HepG2 (cell line): ENCODE measurements around the gene CAMK2G. TPM values are rescaled to one million over a fixed set of nuclear protein-coding genes. Genes with fewer than 3 reads are reported as not detected.

Source experiments
- AGO2 ChIP-seq: fragments of 200-400 bp; formaldehyde crosslinking; optimal IDR thresholded peaks from 2 replicates; pipeline ENCODE3; 2017; ENCODE audit warnings: mild to moderate bottlenecking, low read depth, low read length, moderate library complexity
- CBX5 ChIP-seq: sonication (generic); formaldehyde crosslinking; IDR thresholded peaks from 2 replicates; pipeline ENCODE4 v1.4.0; 2020; ENCODE audit warnings: missing genetic modification reagents, borderline replicate concordance
- ETV5 ChIP-seq: IDR thresholded peaks from 2 replicates; pipeline ENCODE4 v1.6.1; 2018; ENCODE audit warnings: missing biosample characterization, missing genetic modification reagents, inconsistent platforms, borderline replicate concordance
- MXD4 ChIP-seq: IDR thresholded peaks from 2 replicates; pipeline ENCODE4 v1.6.1; 2016; ENCODE audit warnings: mild to moderate bottlenecking, missing biosample characterization, missing genetic modification reagents
- NCOA2 ChIP-seq: sonication (generic); formaldehyde crosslinking; IDR thresholded peaks from 2 replicates; pipeline ENCODE4 v1.8.0; 2022; ENCODE audit warnings: inconsistent platforms
- RORA ChIP-seq: sonication (generic); formaldehyde crosslinking; IDR thresholded peaks from 2 replicates; pipeline ENCODE4 v1.5.0; 2020; ENCODE audit warnings: mild to moderate bottlenecking, missing genetic modification reagents, moderate library complexity
- SOX6 ChIP-seq, 2 experiments: fragments of 450-650 bp in 1 of 2; sonication (generic) in 1 of 2; formaldehyde crosslinking in 1 of 2; IDR thresholded peaks; 2 replicates each; pipeline versions ENCODE4 v1.4.0 to v1.6.1; 2017 to 2020; ENCODE audit warnings: antibody characterized with exemption in 1 of 2, mild to moderate bottlenecking in 1 of 2, missing genetic modification reagents in 1 of 2
- ZNF572 ChIP-seq: sonication (generic); formaldehyde crosslinking; IDR thresholded peaks from 2 replicates; pipeline ENCODE4 v1.5.1; 2020; ENCODE audit warnings: mild to moderate bottlenecking, missing genetic modification reagents
- polyA plus RNA-seq, 8 experiments: library from polyadenylated mRNA; depleted of rRNA in 3 of 8; stranded (reverse) in 7 of 8; unstranded in 1 of 8; fragments of >200 nt; fragmentation: Illumina TruSeq in 4 of 8; extraction: Trizol in 4 of 8; gene quantifications; 2 replicates each; pipeline versions ENCODE4 v1.2.1 to v1.2.3, GENCODE V29; 2011 to 2016; ENCODE audit warnings: low read depth in 4 of 8, missing spikeins in 1 of 8, mixed read lengths in 1 of 8; ENCODE audit not compliant: insufficient read depth in 1 of 8
- total RNA-seq, 5 experiments: library from RNA; depleted of rRNA; stranded (reverse); fragments of >200 nt; fragmentation: Illumina TruSeq; extraction: Trizol; gene quantifications; 2 replicates each; pipeline ENCODE4 v1.2.3, GENCODE V29; 2016; ENCODE audit warnings: low read depth in 1 of 5
- TF ChIP-seq, protein P1 (sequence below): sonication (generic); formaldehyde crosslinking; IDR thresholded peaks from one replicate; pipeline ENCODE4 v1.5.1; 2020; ENCODE audit warnings: mild to moderate bottlenecking, missing genetic modification reagents; ENCODE audit errors: not compliant biosample characterization
- TF ChIP-seq, protein P2 (sequence below): sonication (generic); formaldehyde crosslinking; IDR thresholded peaks from 2 replicates; pipeline ENCODE4 v1.9.0; 2021; ENCODE audit warnings: missing genetic modification reagents, borderline replicate concordance

The CAMK2G gene
- total and polyA plus RNA-seq, 2 of the 13 experiments (the other 11 are each of a cell fraction or from before 2014, with no cell fraction given) = 15.9 to 18.8 TPM

DNA sequence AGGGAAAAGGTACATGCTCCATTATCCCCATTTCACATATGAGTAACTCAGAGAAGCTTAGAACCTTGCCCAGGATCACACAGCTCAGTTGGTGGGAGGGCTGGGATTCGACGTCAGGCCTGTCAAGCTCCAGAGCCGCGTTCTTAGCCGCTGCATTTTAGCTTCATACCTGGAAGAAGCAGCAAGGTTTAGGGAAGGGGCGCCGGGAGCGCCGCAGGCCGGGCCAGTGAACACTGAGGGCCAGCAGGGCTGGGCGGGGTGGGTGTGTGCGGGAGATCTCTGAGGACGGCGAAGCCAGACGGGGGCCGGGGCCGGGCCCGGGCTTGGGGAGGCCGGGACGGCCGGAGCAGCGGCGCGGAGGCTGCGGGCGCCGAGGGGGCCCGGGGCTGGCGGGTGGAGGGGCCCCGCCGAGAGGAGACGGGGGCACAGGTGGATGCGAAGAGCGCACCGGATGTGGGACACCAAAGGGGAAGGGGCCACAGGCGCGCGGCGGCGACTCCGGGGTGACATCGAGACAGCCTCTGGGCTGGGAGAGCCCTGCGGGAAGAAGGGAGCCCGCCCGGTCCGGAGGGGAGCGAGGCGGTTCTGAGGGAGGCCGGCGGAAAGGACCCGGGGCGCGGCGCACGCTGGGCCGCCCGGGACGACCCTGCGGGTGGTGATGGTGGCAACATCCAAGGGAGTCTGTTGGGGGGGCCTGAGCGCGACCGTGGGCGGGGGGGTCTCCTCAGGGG is 63.5 kb downstream of the CAMK2G start (continued):
- TF ChIP-seq, protein P1, sequence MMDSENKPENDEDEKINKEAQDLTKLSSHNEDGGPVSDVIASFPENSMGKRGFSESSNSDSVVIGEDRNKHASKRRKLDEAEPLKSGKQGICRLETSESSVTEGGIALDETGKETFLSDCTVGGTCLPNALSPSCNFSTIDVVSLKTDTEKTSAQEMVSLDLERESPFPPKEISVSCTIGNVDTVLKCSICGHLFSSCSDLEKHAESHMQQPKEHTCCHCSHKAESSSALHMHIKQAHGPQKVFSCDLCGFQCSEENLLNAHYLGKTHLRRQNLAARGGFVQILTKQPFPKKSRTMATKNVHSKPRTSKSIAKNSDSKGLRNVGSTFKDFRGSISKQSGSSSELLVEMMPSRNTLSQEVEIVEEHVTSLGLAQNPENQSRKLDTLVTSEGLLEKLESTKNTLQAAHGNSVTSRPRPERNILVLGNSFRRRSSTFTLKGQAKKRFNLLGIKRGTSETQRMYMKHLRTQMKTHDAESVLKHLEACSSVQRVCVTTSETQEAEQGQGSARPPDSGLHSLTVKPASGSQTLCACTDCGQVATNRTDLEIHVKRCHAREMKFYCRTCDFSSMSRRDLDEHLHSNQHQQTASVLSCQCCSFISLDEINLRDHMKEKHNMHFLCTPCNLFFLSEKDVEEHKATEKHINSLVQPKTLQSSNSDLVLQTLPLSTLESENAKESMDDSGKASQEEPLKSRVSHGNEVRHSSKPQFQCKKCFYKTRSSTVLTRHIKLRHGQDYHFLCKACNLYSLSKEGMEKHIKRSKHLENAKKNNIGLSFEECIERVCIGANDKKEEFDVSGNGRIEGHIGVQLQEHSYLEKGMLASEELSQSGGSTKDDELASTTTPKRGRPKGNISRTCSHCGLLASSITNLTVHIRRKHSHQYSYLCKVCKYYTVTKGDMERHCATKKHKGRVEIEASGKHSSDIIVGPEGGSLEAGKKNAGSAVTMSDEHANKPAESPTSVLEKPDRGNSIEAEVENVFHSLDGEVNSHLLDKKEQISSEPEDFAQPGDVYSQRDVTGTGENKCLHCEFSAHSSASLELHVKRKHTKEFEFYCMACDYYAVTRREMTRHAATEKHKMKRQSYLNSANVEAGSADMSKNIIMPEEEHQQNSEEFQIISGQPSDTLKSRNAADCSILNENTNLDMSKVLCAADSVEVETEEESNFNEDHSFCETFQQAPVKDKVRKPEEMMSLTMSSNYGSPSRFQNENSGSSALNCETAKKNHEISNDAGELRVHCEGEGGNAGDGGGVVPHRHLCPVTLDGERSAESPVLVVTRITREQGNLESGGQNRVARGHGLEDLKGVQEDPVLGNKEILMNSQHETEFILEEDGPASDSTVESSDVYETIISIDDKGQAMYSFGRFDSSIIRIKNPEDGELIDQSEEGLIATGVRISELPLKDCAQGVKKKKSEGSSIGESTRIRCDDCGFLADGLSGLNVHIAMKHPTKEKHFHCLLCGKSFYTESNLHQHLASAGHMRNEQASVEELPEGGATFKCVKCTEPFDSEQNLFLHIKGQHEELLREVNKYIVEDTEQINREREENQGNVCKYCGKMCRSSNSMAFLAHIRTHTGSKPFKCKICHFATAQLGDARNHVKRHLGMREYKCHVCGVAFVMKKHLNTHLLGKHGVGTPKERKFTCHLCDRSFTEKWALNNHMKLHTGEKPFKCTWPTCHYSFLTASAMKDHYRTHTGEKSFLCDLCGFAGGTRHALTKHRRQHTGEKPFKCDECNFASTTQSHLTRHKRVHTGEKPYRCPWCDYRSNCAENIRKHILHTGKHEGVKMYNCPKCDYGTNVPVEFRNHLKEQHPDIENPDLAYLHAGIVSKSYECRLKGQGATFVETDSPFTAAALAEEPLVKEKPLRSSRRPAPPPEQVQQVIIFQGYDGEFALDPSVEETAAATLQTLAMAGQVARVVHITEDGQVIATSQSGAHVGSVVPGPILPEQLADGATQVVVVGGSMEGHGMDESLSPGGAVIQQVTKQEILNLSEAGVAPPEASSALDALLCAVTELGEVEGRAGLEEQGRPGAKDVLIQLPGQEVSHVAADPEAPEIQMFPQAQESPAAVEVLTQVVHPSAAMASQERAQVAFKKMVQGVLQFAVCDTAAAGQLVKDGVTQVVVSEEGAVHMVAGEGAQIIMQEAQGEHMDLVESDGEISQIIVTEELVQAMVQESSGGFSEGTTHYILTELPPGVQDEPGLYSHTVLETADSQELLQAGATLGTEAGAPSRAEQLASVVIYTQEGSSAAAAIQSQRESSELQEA (CRISPR knock-in tag) = no peak
- TF ChIP-seq CBX5 (CRISPR knock-in tag) (no peak), ETV5 (CRISPR knock-in tag) (no peak), ZNF572 (CRISPR knock-in tag) (no peak), MXD4 (CRISPR knock-in tag) (no peak), RORA (CRISPR knock-in tag) (no peak), SOX6 (IDR thresholded peaks at IDR 0.05) (no peak), SOX6 (CRISPR knock-in tag; IDR thresholded peaks at IDR 0.05) (no peak), AGO2 (peak; percentile 22), NCOA2 (no peak)
- TF ChIP-seq, protein P2, sequence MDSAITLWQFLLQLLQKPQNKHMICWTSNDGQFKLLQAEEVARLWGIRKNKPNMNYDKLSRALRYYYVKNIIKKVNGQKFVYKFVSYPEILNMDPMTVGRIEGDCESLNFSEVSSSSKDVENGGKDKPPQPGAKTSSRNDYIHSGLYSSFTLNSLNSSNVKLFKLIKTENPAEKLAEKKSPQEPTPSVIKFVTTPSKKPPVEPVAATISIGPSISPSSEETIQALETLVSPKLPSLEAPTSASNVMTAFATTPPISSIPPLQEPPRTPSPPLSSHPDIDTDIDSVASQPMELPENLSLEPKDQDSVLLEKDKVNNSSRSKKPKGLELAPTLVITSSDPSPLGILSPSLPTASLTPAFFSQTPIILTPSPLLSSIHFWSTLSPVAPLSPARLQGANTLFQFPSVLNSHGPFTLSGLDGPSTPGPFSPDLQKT (CRISPR knock-in tag) = no peak
